CD8-positive, alpha-beta memory T cell (primary cell): ENCODE results near the gene SLC51A. TPM values are rescaled to one million over a fixed set of nuclear protein-coding genes. Genes with fewer than 3 reads are reported as not detected.
"Not testable (repeated sequence)": the region's sequence is repeated elsewhere in the genome, so short reads cannot be mapped to it uniquely, and the experiment has no call there.

Experiments
- CTCF ChIA-PET: fragments of 350-600 bp; sonication (Branson Sonifier 250); formaldehyde crosslinking; loops from one replicate; lab custom pipeline; 2021; ENCODE audit warnings: antibody characterized with exemption; lab: Charles Lee
- POLR2A ChIA-PET: fragments of 350-600 bp; sonication (Branson Sonifier 250); formaldehyde crosslinking; loops from one replicate; lab custom pipeline; 2021; ENCODE audit warnings: antibody characterized with exemption; lab: Charles Lee
- DNase-seq, 5 donors: peaks; one replicate each; pipeline versions ENCODE4 v3.0.0 to v3.0.0-alpha.2; 2020 to 2022; ENCODE audit warnings: mixed read lengths in 1 of 5
- H3K27ac ChIP-seq: one replicate; pipeline ENCODE4 v1.7.0; 2013; ENCODE audit warnings: low read depth, mild to moderate bottlenecking, low read length, moderate library complexity
- H3K27me3 ChIP-seq: 2 replicates; pipeline ENCODE4 v1.7.0; 2013; ENCODE audit warnings: low read length, mild to moderate bottlenecking; ENCODE audit not compliant: insufficient read depth, poor library complexity, severe bottlenecking
- H3K36me3 ChIP-seq: 2 replicates; pipeline ENCODE4 v1.7.0; 2013; ENCODE audit warnings: mild to moderate bottlenecking, low read length, moderate library complexity; ENCODE audit not compliant: insufficient read depth
- H3K4me1 ChIP-seq: 2 replicates; pipeline ENCODE4 v1.7.0; 2013; ENCODE audit warnings: mild to moderate bottlenecking, low read length, moderate library complexity; ENCODE audit not compliant: insufficient read depth
- H3K4me3 ChIP-seq: 2 replicates; pipeline ENCODE4 v1.7.0; 2013; ENCODE audit warnings: mild to moderate bottlenecking, low read length
- H3K9me3 ChIP-seq: 2 replicates; pipeline ENCODE4 v1.7.0; 2013; ENCODE audit warnings: mild to moderate bottlenecking, low read length
- H3K27ac Mint-ChIP-seq, 8 donors: one replicate each; pipeline ENCODE4 v1.8.0; 2020 to 2021; ENCODE audit warnings: mixed read lengths in 8 of 8, mild to moderate bottlenecking in 6 of 8, inconsistent platforms in 3 of 8, moderate library complexity in 3 of 8
- H3K27me3 Mint-ChIP-seq, 2 donors: one replicate each; pipeline ENCODE4 v1.8.0; 2020 to 2021; ENCODE audit warnings: mixed read lengths in 2 of 2, mild to moderate bottlenecking in 1 of 2, moderate library complexity in 1 of 2
- H3K36me3 Mint-ChIP-seq, 3 donors: one replicate each; pipeline ENCODE4 v1.8.0; 2020 to 2021; ENCODE audit warnings: mixed read lengths in 3 of 3, inconsistent platforms in 1 of 3, mild to moderate bottlenecking in 1 of 3
- H3K4me1 Mint-ChIP-seq, 3 donors: one replicate each; pipeline ENCODE4 v1.8.0; 2020 to 2021; ENCODE audit warnings: mixed read lengths in 3 of 3, inconsistent platforms in 1 of 3, mild to moderate bottlenecking in 1 of 3
- H3K4me3 Mint-ChIP-seq, 7 donors: one replicate each; pipeline ENCODE4 v1.8.0; 2020 to 2021; ENCODE audit warnings: mixed read lengths in 7 of 7, mild to moderate bottlenecking in 6 of 7, moderate library complexity in 4 of 7, inconsistent platforms in 2 of 7
- H3K9me3 Mint-ChIP-seq, 5 donors: one replicate each; pipeline ENCODE4 v1.8.0; 2020 to 2022; ENCODE audit warnings: mixed read lengths in 5 of 5, mild to moderate bottlenecking in 3 of 5, moderate library complexity in 2 of 5, inconsistent platforms in 1 of 5
- polyA plus RNA-seq: library from polyadenylated mRNA; unstranded; fragments of 300-500 nt; fragmentation: Illumina TruSeq; gene quantifications from one replicate; pipeline ENCODE4 v1.2.3, GENCODE V29; 2021
- total RNA-seq, 2 experiments: library from RNA; stranded (reverse); gene quantifications; one replicate each; pipeline ENCODE4 v1.2.3, GENCODE V29; 2021

SLC51A gene
- total and polyA plus RNA-seq, 3 experiments from 2014 or later = 1.1 TPM; not detected in 2

DNA sequence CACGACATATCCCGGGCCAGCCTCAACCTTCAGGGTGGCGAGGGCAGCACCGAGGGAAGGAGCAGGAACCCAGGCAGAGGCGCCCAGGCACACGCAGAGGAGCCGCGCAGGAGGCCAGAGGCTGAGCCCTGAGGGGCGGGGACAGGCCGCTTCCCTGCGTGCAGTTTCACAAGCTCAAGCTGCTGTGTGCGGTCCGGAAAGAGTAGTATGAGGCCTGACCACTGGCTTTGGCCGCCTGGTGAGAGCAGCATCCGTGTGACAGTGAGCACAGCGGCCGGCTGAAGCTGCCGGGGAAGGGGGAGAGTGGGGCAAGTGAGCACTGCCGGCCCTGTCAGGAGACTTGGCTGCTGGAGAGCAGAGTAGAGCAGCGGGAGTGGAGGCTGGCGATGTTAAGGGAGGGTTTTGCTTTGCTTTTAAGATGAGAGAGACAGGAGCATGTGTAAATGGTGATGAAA, 13.8 kb upstream of the SLC51A start:
- POLR2A ChIA-PET = no interaction called here
- H3K4me1 Mint-ChIP-seq = peaks cover 4 to 11% (median 10%) of the 10 kb centered on the region in 3 donors
- no peaks in the 10 kb centered on the region for H3K27me3 ChIP-seq
- CTCF ChIA-PET = interaction anchor here (1.3 kb wide), 1 partner anchor 129 kb away, joined by 5 read pairs; no protein-coding TSS in a partner anchor
- H3K27ac ChIP-seq = no peak overlapping the region
- H3K4me3 ChIP-seq = no peak overlapping the region
- H3K4me1 ChIP-seq = peaks cover 6% of the 10 kb centered on the region
- peaks cover 1 to 11% of the 10 kb centered on the region in 2 donors for H3K27me3 Mint-ChIP-seq
- no peaks in the 10 kb centered on the region for H3K36me3 ChIP-seq
- H3K4me3 Mint-ChIP-seq = no peak overlapping the region
- H3K36me3 Mint-ChIP-seq = no peaks in the 10 kb centered on the region
- H3K27ac Mint-ChIP-seq = peak overlapping the region in 1 of 8 donors; percentile 68
- no peaks in the 10 kb centered on the region for H3K9me3 Mint-ChIP-seq
- peak in 1 of 5 donors; percentile 36 for DNase-seq
- H3K9me3 ChIP-seq = no peaks in the 10 kb centered on the region

DNA sequence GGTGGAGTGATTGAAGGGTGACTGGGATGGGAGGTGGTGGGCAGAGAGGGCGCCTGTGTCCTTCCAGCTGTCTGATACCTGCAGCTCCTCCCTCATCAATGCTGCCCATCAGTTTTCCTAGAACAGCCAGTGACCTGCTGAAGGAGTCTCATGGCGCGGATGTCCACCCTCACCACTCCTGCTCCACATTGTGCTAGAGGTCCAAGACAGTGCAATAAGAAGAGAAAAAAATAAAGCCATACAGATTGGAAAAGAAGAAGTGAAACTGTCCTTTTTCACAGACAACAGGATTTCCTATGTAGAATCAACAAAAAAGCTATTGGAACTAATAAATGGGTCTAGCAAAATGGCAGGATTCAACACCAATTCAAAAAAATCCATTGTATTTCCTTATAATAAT, 12.5 kb upstream of the SLC51A start:
- no peak overlapping the region for H3K4me3 Mint-ChIP-seq
- no peak for DNase-seq
- ChIA-PET POLR2A (no interaction called here), CTCF (no interaction called here)
- no peaks in the 10 kb centered on the region for H3K9me3 Mint-ChIP-seq
- H3K36me3 Mint-ChIP-seq = no peaks in the 10 kb centered on the region
- H3K27ac Mint-ChIP-seq = peak overlapping the region in 1 of 8 donors; percentile 37
- no peak overlapping the region for H3K27ac ChIP-seq
- no peak overlapping the region for H3K4me3 ChIP-seq
- peaks cover 9% of the 10 kb centered on the region for H3K4me1 ChIP-seq
- H3K4me1 Mint-ChIP-seq = peaks cover 9 to 19% (median 10%) of the 10 kb centered on the region in 3 donors
- no peaks in the 10 kb centered on the region for H3K27me3 ChIP-seq
- H3K27me3 Mint-ChIP-seq = peaks cover 1 to 11% of the 10 kb centered on the region in 2 donors
- no peaks in the 10 kb centered on the region for H3K36me3 ChIP-seq
- H3K9me3 ChIP-seq = no peaks in the 10 kb centered on the region

GRCh38 chr3:196205442-196206205, 10.7 kb upstream of the SLC51A start:
- H3K36me3 Mint-ChIP-seq, H3K9me3 ChIP-seq, H3K27me3 ChIP-seq, H3K36me3 ChIP-seq, H3K4me1 ChIP-seq, H3K27ac ChIP-seq, DNase-seq, H3K4me3 ChIP-seq, H3K9me3 Mint-ChIP-seq: not testable (repeated sequence)
- POLR2A ChIA-PET = interaction anchor here (0.6 kb wide), 1 partner anchor 502 kb away, joined by 4 read pairs; no protein-coding TSS in a partner anchor
- peaks cover 9 to 19% (median 10%) of the 10 kb centered on the region in 3 donors for H3K4me1 Mint-ChIP-seq
- peak overlapping the region in 2 of 8 donors; percentile 2 to 69 for H3K27ac Mint-ChIP-seq
- H3K27me3 Mint-ChIP-seq = peaks cover 1 to 11% of the 10 kb centered on the region in 2 donors
- CTCF ChIA-PET = interaction anchor here (1.2 to 2.2 kb wide), 3 partner anchors 8 to 133 kb away, joined by 5 to 20 read pairs (median 7); no protein-coding TSS in a partner anchor
- peak overlapping the region in 3 of 7 donors; percentile 14 to 22 (median 15) for H3K4me3 Mint-ChIP-seq

DNA sequence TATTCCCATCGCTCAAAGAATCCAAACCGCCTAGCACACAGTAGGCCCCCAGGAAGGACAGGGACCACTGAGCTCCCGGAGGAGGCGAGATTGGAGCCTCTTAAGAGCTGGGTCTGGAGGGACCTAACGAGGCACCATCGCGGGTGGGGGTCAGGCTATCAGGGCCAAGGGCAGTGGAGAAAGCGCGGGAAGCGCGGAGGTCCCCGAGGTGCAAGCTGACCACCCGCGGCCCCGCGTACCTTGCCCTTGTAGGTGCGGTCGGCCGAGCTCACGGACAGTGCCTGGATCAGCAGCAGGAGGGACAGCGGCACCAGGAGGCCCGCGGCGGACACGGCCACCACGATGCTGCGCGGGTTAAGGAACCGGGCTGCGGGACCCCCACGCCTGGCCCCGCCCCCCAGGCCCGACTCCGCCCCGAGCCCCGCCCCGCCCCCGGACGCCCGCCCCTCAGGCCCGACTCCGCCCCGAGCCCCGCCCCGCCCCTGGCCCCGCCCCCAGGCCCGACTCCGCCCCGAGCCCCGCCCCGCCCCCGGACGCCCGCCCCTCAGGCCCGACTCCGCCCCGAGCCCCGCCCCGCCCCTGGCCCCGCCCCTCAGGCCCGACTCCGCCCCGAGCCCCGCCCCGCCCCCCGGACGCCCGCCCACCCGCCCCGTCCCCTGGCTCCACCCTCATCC, 9.0 kb upstream of the SLC51A start:
- H3K9me3 Mint-ChIP-seq = no peaks in the 10 kb centered on the region
- H3K4me3 ChIP-seq = peak overlapping the region; percentile 28
- H3K27me3 ChIP-seq = no peaks in the 10 kb centered on the region
- H3K27ac ChIP-seq = no peak overlapping the region
- H3K4me3 Mint-ChIP-seq = peak overlapping the region; percentile 81 to 91 (median 85)
- peaks cover 9 to 19% (median 10%) of the 10 kb centered on the region in 3 donors for H3K4me1 Mint-ChIP-seq
- peaks cover 9% of the 10 kb centered on the region for H3K4me1 ChIP-seq
- peaks cover 1 to 11% of the 10 kb centered on the region in 2 donors for H3K27me3 Mint-ChIP-seq
- no peaks in the 10 kb centered on the region for H3K36me3 ChIP-seq
- H3K36me3 Mint-ChIP-seq = no peaks in the 10 kb centered on the region
- H3K9me3 ChIP-seq = no peaks in the 10 kb centered on the region
- H3K27ac Mint-ChIP-seq = peak overlapping the region in 2 of 8 donors; percentile 12 to 71
- peak in 2 of 5 donors; percentile 30 to 60 for DNase-seq
- ChIA-PET POLR2A (no interaction called here), CTCF (interaction anchor here (1.1 to 2.2 kb wide), 3 partner anchors 10 to 134 kb away, joined by 3 to 20 read pairs (median 7); no protein-coding TSS in a partner anchor)

DNA sequence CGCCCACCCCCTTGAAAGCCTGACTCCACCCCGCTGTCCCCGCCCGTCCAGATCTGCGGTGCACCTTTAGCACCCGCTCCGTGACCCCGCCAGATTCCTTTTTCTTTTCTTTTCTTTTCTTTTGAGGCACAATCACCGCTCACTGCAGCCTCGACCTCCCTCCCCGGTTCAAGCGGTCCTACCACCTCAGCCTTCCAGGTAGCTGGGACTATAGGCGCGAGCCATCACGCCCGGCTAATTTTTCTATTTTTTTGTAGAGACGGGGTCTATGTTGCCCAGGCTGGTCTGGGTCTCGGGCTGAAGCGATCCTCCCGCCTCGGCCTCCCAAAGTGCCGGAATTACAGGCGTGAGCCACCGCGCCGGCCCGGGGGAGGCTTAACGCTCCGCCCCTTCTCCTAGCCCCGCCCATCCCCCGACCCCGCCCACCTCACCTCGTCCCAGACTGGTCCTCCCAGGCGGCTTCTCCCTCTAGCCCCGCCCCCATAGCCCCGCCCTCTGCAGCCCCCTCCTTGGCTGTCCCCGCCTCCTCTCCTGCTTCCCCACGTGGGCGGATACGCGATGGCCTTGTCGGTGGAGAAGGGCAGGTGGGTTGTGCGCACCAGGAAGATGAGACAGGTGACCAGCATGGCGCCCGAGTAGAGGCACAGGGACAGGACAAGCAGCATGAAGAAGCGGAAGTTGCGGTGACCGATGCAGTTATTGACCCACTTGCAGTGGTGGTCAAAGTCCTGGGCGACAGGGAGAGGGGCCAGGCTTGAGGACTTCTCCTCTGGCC, 8.3 kb upstream of the SLC51A start:
- Histone ChIP-seq H3K36me3 (no peaks in the 10 kb centered on the region), H3K4me3 (peak overlapping the region; percentile 66), H3K9me3 (no peaks in the 10 kb centered on the region), H3K4me1 (peaks cover 9% of the 10 kb centered on the region), H3K27me3 (no peaks in the 10 kb centered on the region), H3K27ac (no peak overlapping the region)
- peak overlapping the region in 6 of 8 donors; percentile 61 to 83 (median 74) for H3K27ac Mint-ChIP-seq
- ChIA-PET POLR2A (no interaction called here), CTCF (interaction anchor here (2.2 kb wide), 1 partner anchor 11 kb away, joined by 20 read pairs; no protein-coding TSS in a partner anchor)
- peaks cover 0 to 8% of the 10 kb centered on the region in 2 donors for H3K27me3 Mint-ChIP-seq
- peaks cover 9 to 19% (median 10%) of the 10 kb centered on the region in 3 donors for H3K4me1 Mint-ChIP-seq
- no peaks in the 10 kb centered on the region for H3K9me3 Mint-ChIP-seq
- H3K4me3 Mint-ChIP-seq = peak overlapping the region; percentile 81 to 91 (median 85)
- H3K36me3 Mint-ChIP-seq = no peaks in the 10 kb centered on the region
- peak; percentile 44 to 76 (median 63) for DNase-seq

- ChIA-PET POLR2A (no interaction called here), CTCF (no interaction called here)
- Mint-ChIP-seq H3K4me1 (peaks cover 9 to 19% (median 10%) of the 10 kb centered on the region in 3 donors), H3K4me3 (peak overlapping the region in 6 of 7 donors; percentile 49 to 85 (median 70)), H3K9me3 (no peaks in the 10 kb centered on the region), H3K36me3 (no peaks in the 10 kb centered on the region), H3K27ac (peak overlapping the region in 1 of 8 donors; percentile 24), H3K27me3 (no peaks in the 10 kb centered on the region)
- H3K4me1 ChIP-seq = peaks cover 9% of the 10 kb centered on the region
- no peak overlapping the region for H3K4me3 ChIP-seq
- H3K9me3 ChIP-seq = no peaks in the 10 kb centered on the region
- H3K27me3 ChIP-seq = no peaks in the 10 kb centered on the region
- no peaks in the 10 kb centered on the region for H3K36me3 ChIP-seq
- peak in 1 of 5 donors; percentile 49 for DNase-seq
- H3K27ac ChIP-seq = no peak overlapping the region
Observed at GRCh38 chr3:196208942-196209695, 7.2 kb upstream of the SLC51A start.
